Hepatocyte (in vitro differentiated cells): ENCODE results near the gene PRSS50. TPM values are rescaled to one million over a fixed set of nuclear protein-coding genes. Genes with fewer than 3 reads are reported as not detected.

Experiments used
- DNase-seq: peaks from one replicate; pipeline ENCODE4 v3.0.0-alpha.2; 2016; ENCODE audit warnings: low spot score
- H2AFZ ChIP-seq: fragments of 200-600 bp; sonication (generic); 2 replicates; pipeline ENCODE4 v1.6.0; 2016; ENCODE audit warnings: antibody characterized with exemption, mild to moderate bottlenecking
- H3K27ac ChIP-seq: fragments of 200-600 bp; sonication (generic); 2 replicates; pipeline ENCODE4 v1.5.1; 2016; ENCODE audit warnings: mild to moderate bottlenecking
- H3K27me3 ChIP-seq: fragments of 200-600 bp; sonication (generic); 2 replicates; pipeline ENCODE4 v1.6.1; 2016
- H3K36me3 ChIP-seq: fragments of 200-600 bp; sonication (generic); replicated peaks from 2 replicates; pipeline ENCODE4 v1.5.1; 2016; ENCODE audit warnings: low read depth; ENCODE audit not compliant: insufficient read depth
- H3K4me1 ChIP-seq: fragments of 200-600 bp; sonication (generic); 2 replicates; pipeline ENCODE4 v1.5.1; 2016; ENCODE audit warnings: mild to moderate bottlenecking, moderate library complexity; ENCODE audit not compliant: insufficient read depth
- H3K4me2 ChIP-seq: fragments of 200-600 bp; sonication (generic); 2 replicates; pipeline ENCODE4 v1.6.0; 2016
- H3K4me3 ChIP-seq: fragments of 200-600 bp; sonication (generic); 2 replicates; pipeline ENCODE4 v1.5.1; 2016; ENCODE audit warnings: mild to moderate bottlenecking
- H3K79me2 ChIP-seq: fragments of 200-600 bp; sonication (generic); 2 replicates; pipeline ENCODE4 v1.6.0; 2017; ENCODE audit warnings: mild to moderate bottlenecking
- H3K9me2 ChIP-seq: fragments of 200-600 bp; sonication (generic); replicated peaks from 2 replicates; pipeline ENCODE4 v1.6.0; 2017; ENCODE audit warnings: mild to moderate bottlenecking; ENCODE audit not compliant: insufficient read depth
- H3K9me3 ChIP-seq: fragments of 200-600 bp; sonication (generic); 2 replicates; pipeline ENCODE4 v1.5.1; 2016; ENCODE audit warnings: low read depth, mild to moderate bottlenecking
- H4K20me1 ChIP-seq: fragments of 200-600 bp; sonication (generic); 2 replicates; pipeline ENCODE4 v1.6.0; 2016; ENCODE audit warnings: mild to moderate bottlenecking; ENCODE audit not compliant: insufficient read depth, poor library complexity, severe bottlenecking
- EZH2 ChIP-seq: fragments of 200-600 bp; sonication (generic); IDR thresholded peaks from 2 replicates; pipeline ENCODE4 v1.6.1; 2016; ENCODE audit warnings: antibody characterized with exemption, mild to moderate bottlenecking, borderline replicate concordance
- EZH2phosphoT487 ChIP-seq: fragments of 200-600 bp; sonication (generic); IDR thresholded peaks from one replicate; pipeline ENCODE4 v1.6.1; 2018; ENCODE audit warnings: antibody characterized with exemption, mild to moderate bottlenecking, low read depth, moderate library complexity; ENCODE audit not compliant: unreplicated experiment, severe bottlenecking
- WGBS: methylation state at CpG from one replicate; pipeline ENCODE4 v1.1.6; 2016; ENCODE audit warnings: low lambda C conversion rate; ENCODE audit errors: missing lambda C conversion rate; 5-methylcytosine and 5-hydroxymethylcytosine counted together
- polyA plus RNA-seq: library from polyadenylated mRNA; unstranded; fragments of >200 nt; fragmentation: Nextera tagmentation; extraction: Ambion mirVana; gene quantifications from 2 replicates; pipeline ENCODE4 v1.2.1, GENCODE V29; 2016
- total RNA-seq: library from RNA; depleted of rRNA; stranded (reverse); fragments of >200 nt; gene quantifications from 2 replicates; pipeline ENCODE4 v1.2.3, GENCODE V29; 2014
- TF ChIP-seq, protein P1 (sequence below): fragments of 200-600 bp; sonication (generic); IDR thresholded peaks from 2 replicates; pipeline ENCODE4 v1.5.1; 2016; ENCODE audit warnings: antibody characterized with exemption, mild to moderate bottlenecking; ENCODE audit not compliant: poor library complexity

The PRSS50 gene
- total and polyA plus RNA-seq, 2 experiments from 2014 or later = 0.33 to 1.4 TPM

DNA sequence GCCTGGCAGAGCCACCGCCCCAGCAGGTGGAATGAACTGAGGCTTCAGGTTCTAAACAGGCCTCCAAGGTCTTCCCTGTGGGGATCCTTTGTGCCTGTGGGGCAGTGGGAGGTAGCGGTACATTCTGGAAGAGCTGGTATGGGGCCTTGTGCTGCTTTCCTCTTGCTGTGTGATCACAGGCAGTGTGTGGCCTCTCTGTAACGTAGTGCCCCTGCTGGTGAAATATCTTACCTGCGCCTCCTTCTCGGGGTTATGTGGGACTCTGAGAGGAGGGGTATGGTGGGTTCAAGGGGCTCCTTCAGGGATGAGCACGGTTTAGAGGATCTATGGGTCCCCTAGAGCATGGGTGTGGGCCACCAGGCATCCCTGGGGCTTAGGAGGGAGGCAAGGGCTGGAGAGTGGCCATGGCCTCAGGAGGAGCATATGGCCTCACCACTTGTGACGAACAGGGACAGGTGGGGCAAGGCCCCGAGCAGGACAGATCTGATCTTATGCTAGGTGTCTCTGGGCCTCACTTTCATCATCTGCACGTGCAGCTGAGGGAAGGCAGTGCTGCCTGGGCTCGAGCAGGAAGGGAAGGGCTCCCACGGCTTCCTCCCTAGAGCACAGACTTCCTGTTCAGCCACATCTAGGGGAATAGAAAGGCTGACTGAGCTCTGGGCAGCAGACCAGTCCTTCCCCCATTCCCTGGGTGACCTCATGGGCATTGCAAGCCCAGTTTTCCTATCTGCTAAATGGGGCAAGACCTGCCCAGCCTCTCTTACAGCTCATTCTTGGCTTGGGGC, 22.3 kb downstream of the PRSS50 start:
- Histone ChIP-seq H3K9me2 (no peaks in the 10 kb centered on the region), H3K9me3 (no peaks in the 10 kb centered on the region), H3K79me2 (no peaks in the 10 kb centered on the region), H2AFZ (no peak overlapping the region), H3K36me3 (no peaks in the 10 kb centered on the region), H3K4me2 (no peak overlapping the region), H4K20me1 (no peaks in the 10 kb centered on the region), H3K4me3 (no peak overlapping the region), H3K27me3 (no peaks in the 10 kb centered on the region), H3K27ac (no peak overlapping the region), H3K4me1 (peaks cover 12% of the 10 kb centered on the region)
- DNase-seq = peak; percentile 31
- 72% methylated on average over 11 of the region's 11 CpGs for WGBS
- TF ChIP-seq, protein P1, sequence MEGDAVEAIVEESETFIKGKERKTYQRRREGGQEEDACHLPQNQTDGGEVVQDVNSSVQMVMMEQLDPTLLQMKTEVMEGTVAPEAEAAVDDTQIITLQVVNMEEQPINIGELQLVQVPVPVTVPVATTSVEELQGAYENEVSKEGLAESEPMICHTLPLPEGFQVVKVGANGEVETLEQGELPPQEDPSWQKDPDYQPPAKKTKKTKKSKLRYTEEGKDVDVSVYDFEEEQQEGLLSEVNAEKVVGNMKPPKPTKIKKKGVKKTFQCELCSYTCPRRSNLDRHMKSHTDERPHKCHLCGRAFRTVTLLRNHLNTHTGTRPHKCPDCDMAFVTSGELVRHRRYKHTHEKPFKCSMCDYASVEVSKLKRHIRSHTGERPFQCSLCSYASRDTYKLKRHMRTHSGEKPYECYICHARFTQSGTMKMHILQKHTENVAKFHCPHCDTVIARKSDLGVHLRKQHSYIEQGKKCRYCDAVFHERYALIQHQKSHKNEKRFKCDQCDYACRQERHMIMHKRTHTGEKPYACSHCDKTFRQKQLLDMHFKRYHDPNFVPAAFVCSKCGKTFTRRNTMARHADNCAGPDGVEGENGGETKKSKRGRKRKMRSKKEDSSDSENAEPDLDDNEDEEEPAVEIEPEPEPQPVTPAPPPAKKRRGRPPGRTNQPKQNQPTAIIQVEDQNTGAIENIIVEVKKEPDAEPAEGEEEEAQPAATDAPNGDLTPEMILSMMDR = peak; percentile 20
- no peak for TF ChIP-seq EZH2phosphoT487
- TF ChIP-seq EZH2 = no peak

DNA sequence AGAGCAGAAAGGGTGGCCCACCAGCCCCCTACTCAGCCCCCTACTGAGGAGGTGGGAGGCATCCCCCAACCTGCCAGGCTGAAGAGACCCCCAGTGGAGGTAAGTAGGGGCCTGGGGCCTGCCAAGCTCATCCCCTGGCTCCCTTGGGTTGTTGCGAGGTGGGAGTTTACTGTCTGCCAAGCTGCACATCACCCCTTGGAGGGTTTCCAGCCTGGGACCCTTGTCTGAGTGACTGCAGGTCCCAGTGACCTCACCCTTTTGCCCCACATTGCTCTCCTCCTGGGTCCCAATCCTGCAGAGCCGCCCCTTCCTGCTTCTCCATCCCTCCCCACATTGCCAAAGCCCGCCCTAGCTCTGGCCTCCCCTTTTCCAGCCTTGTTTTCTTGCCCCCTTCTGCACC, 23.1 kb downstream of the PRSS50 start:
- no peaks in the 10 kb centered on the region for H3K27me3 ChIP-seq
- no peaks in the 10 kb centered on the region for H3K36me3 ChIP-seq
- H3K79me2 ChIP-seq = no peaks in the 10 kb centered on the region
- no peaks in the 10 kb centered on the region for H3K9me3 ChIP-seq
- TF ChIP-seq EZH2 = no peak
- TF ChIP-seq EZH2phosphoT487 = no peak
- TF ChIP-seq, protein P1 = no peak
- no peak overlapping the region for H3K4me2 ChIP-seq
- no peak overlapping the region for H3K27ac ChIP-seq
- peaks cover 12% of the 10 kb centered on the region for H3K4me1 ChIP-seq
- no peak overlapping the region for H2AFZ ChIP-seq
- WGBS = 100% methylated on average over 3 of the region's 3 CpGs
- no peaks in the 10 kb centered on the region for H4K20me1 ChIP-seq
- H3K4me3 ChIP-seq = no peak overlapping the region
- H3K9me2 ChIP-seq = no peaks in the 10 kb centered on the region
- DNase-seq = no peak

DNA sequence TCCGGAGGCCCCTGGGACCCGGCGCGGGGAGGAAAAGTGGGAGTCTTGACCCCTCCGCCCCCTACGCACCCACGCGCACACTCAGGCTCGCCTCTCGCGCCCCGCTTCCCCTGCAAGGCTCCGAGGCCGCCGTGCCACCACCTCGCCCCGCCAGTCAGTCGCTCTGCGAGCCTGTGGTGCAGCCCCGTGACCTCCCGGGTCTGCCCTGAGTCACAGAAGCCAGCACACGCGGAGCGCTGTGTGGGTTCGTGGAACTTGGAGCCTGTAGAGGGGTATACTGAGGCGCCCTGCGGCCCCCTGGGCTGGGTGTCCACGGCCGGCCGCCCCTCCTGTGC, 23.8 kb downstream of the PRSS50 start:
- Histone ChIP-seq H3K27me3 (no peaks in the 10 kb centered on the region), H3K4me3 (peak overlapping the region; percentile 82), H4K20me1 (no peaks in the 10 kb centered on the region), H3K9me3 (no peaks in the 10 kb centered on the region), H3K4me1 (peaks cover 12% of the 10 kb centered on the region), H3K4me2 (peak overlapping the region; percentile 100), H3K79me2 (no peaks in the 10 kb centered on the region), H3K36me3 (no peaks in the 10 kb centered on the region), H3K9me2 (no peaks in the 10 kb centered on the region), H3K27ac (no peak overlapping the region), H2AFZ (peak overlapping the region; percentile 91)
- peak; percentile 55 for DNase-seq
- no peak for TF ChIP-seq EZH2phosphoT487
- TF ChIP-seq, protein P1 = no peak
- TF ChIP-seq EZH2 = no peak
- 62% methylated on average over 19 of the region's 30 CpGs for WGBS
